ENCODE results near the gene KIF3B. TPM values are rescaled to one million over a fixed set of nuclear protein-coding genes. Genes with fewer than 3 reads are reported as not detected.
"Not testable (repeated sequence)": the region's sequence is repeated elsewhere in the genome, so short reads cannot be mapped to it uniquely, and the experiment has no call there.

Gene KIF3B
- total RNA-seq, 2 donors from 2014 or later = 22.6 to 23.5 TPM

DNA sequence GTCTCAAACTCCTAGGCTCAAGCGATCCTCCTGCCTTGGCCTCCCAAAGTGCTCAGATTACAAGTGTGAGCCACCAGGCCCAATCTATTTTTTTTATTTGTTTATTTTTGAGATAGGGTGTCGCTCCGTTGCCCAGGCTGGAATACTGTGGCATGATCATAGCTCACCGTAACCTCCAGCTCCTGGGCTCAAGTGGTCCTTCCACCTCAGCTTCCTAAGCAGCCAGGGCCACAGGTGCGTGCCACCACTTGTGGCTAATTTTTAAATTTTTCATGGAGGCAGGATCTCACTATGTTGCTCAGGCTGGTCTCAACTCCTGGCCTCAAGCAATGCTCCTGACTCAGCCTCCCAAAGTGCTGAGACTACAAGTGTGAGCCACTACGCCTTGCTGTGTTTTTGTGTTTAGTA, 9.8 kb downstream of the KIF3B start:
- no peak overlapping the region for H3K4me3 ChIP-seq
- TF ChIP-seq POLR2A (IDR thresholded peaks at IDR 0.05) = no peak
- TF ChIP-seq, protein P1, sequence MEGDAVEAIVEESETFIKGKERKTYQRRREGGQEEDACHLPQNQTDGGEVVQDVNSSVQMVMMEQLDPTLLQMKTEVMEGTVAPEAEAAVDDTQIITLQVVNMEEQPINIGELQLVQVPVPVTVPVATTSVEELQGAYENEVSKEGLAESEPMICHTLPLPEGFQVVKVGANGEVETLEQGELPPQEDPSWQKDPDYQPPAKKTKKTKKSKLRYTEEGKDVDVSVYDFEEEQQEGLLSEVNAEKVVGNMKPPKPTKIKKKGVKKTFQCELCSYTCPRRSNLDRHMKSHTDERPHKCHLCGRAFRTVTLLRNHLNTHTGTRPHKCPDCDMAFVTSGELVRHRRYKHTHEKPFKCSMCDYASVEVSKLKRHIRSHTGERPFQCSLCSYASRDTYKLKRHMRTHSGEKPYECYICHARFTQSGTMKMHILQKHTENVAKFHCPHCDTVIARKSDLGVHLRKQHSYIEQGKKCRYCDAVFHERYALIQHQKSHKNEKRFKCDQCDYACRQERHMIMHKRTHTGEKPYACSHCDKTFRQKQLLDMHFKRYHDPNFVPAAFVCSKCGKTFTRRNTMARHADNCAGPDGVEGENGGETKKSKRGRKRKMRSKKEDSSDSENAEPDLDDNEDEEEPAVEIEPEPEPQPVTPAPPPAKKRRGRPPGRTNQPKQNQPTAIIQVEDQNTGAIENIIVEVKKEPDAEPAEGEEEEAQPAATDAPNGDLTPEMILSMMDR (IDR thresholded peaks at IDR 0.05) = no peak
- no peak for TF ChIP-seq POLR2AphosphoS5 (IDR thresholded peaks at IDR 0.05)
- H3K9me3 ChIP-seq = no peaks in the 10 kb centered on the region
- no peaks in the 10 kb centered on the region for H3K4me1 ChIP-seq (replicated peaks)
- no peaks in the 10 kb centered on the region for H3K36me3 ChIP-seq
- intact Hi-C loops (cut with DNase I) = no loop called here
- DNase-seq (ENCODE audit: low spot score) = no peak
- no peaks in the 10 kb centered on the region for H3K27me3 ChIP-seq (replicated peaks; ENCODE audit: insufficient read depth)
- WGBS = 93% methylated on average over 6 of the region's 6 CpGs
- H3K27ac ChIP-seq = no peak overlapping the region

DNA sequence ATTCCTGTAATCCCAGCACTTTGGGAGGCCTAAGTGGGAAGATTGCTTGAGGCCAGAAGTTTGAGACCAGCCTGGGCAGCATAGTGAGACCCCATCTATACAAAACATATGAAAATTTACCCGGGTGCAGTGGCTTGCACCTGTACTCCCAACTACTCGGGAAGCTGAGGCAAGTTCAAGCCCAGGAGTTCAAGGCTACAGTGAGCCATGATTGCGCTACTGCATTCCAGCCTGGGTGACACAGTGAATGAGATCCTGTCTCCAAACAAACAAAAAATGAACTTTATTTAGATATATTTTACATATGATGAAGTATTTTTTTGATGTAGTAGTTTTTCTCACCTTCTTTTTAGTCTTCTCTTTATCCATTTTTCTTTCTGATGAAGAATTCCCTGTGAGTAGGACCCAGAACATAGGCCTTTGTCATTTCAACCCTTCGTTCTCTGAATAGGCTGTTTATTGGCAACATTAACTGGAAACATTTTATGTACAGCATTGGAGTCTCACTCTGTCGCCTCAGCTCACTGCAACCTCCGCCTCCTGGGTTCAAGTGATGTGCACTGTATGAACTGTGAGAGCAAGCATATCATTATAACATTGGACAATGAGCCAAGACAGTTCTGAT, 10.9 kb downstream of the KIF3B start:
- WGBS = 74% methylated on average over 6 of the region's 6 CpGs
- Histone ChIP-seq H3K9me3 (no peaks in the 10 kb centered on the region), H3K27ac (no peak overlapping the region), H3K4me1 (replicated peaks) (no peaks in the 10 kb centered on the region), H3K4me3 (no peak overlapping the region), H3K27me3 (replicated peaks; ENCODE audit: insufficient read depth) (no peaks in the 10 kb centered on the region), H3K36me3 (no peaks in the 10 kb centered on the region)
- intact Hi-C loops (cut with DNase I) = no loop called here
- TF ChIP-seq, protein P1 (IDR thresholded peaks at IDR 0.05) = no peak
- TF ChIP-seq POLR2AphosphoS5 (IDR thresholded peaks at IDR 0.05) (no peak), POLR2A (IDR thresholded peaks at IDR 0.05) (no peak)
- no peak for DNase-seq (ENCODE audit: low spot score)

DNA sequence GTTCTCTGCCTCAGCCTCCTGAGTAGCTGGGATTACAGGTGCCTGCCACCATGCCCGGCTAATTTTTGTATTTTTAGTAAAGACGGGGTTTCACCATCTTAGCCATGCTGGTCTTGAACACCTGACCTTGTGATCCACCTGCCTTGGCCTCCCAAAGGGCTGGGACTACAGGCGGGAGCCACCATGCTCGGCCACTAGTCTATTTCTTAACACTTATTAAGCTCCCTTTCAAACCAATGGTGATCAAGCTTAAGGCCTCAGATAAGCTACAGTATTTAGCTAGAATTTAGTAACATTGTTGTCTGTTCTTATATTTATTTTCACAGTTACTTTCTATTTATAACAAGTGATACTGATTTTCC, 11.8 kb downstream of the KIF3B start:
- H3K9me3 ChIP-seq; H3K36me3 ChIP-seq; H3K4me1 ChIP-seq (replicated peaks); intact Hi-C loops (cut with DNase I); H3K27ac ChIP-seq; H3K4me3 ChIP-seq; DNase-seq (ENCODE audit: low spot score); H3K27me3 ChIP-seq (replicated peaks; ENCODE audit: insufficient read depth): not testable (repeated sequence)
- WGBS = 96% methylated on average over 4 of the region's 4 CpGs

DNA sequence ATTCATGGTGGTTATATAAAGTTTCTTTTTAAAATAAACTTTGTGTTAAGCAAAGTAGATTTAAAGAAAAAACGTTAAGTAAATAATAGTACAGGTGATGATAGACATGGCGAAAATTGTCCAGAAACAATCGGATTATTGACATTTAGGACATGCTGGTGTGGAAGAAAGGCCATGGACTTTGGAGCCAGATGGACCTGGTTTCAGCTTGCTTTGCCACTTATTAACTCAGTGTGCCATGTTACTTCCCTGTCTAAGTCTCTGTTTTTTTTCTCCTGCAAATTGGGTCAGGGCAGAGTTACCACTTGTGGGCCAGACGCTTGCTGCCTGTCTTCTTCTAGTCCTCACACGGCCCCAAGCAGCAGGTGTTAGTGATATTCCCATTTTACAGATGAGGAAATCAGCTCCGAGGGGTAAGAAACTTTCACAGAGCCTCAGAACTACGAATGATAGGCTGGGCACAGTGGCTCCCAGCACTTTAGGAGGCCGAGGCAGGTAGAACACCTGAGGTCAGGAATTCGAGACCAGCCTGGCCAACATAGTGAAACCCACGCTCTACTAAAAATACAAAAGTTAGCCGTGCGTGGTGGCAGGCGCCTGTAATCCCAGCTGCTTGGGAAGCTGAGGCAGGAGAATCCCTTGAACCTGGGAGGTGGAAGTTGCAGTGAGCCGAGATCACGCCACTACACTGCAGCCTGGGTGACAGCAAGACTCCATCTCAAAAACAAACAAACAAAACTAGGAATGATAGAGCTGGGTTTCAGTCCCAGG, 12.4 kb downstream of the KIF3B start:
- Histone ChIP-seq H3K4me3 (no peak overlapping the region), H3K27me3 (replicated peaks; ENCODE audit: insufficient read depth) (no peaks in the 10 kb centered on the region), H3K36me3 (no peaks in the 10 kb centered on the region), H3K4me1 (replicated peaks) (no peaks in the 10 kb centered on the region), H3K9me3 (no peaks in the 10 kb centered on the region), H3K27ac (no peak overlapping the region)
- WGBS = 91% methylated on average over 15 of the region's 15 CpGs
- DNase-seq (ENCODE audit: low spot score) = no peak
- no peak for TF ChIP-seq POLR2AphosphoS5 (IDR thresholded peaks at IDR 0.05)
- no peak for TF ChIP-seq POLR2A (IDR thresholded peaks at IDR 0.05)
- TF ChIP-seq, protein P1 (IDR thresholded peaks at IDR 0.05) = no peak
- intact Hi-C loops (cut with DNase I) = no loop called here

DNA sequence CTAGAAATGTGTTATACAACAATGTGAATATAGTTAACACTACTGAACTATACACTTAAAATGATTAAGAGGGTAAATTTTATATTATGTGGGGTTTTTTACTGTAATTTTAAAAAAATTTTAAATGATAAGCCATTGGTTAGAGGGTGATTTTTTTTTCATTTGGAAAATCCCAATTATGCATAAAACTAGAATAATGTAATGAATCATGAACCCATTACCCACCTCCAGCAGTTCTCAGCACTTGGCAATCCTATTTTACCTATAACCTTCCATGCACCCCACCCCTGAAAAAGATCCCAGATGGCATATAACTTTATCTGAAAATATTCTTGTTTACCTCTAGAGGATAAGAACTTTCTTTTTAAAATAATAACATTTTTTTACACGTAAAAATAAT, 13.7 kb downstream of the KIF3B start:
- no peaks in the 10 kb centered on the region for H3K36me3 ChIP-seq
- H3K4me1 ChIP-seq (replicated peaks) = no peaks in the 10 kb centered on the region
- no peak overlapping the region for H3K4me3 ChIP-seq
- WGBS = 97% methylated on average over 1 of the region's 1 CpG
- H3K27ac ChIP-seq = no peak overlapping the region
- intact Hi-C loops (cut with DNase I) = no loop called here
- no peaks in the 10 kb centered on the region for H3K9me3 ChIP-seq
- TF ChIP-seq, protein P1 (IDR thresholded peaks at IDR 0.05) = no peak
- no peak for TF ChIP-seq POLR2AphosphoS5 (IDR thresholded peaks at IDR 0.05)
- no peak for TF ChIP-seq POLR2A (IDR thresholded peaks at IDR 0.05)
- no peak for DNase-seq (ENCODE audit: low spot score)
- H3K27me3 ChIP-seq (replicated peaks; ENCODE audit: insufficient read depth) = no peaks in the 10 kb centered on the region
